GM12891 (cell line): Measurements from ENCODE around the gene GREM2.

ENCODE experiments used
- POLR2A ChIP-seq: IDR thresholded peaks from 2 replicates; pipeline ENCODE4 v1.6.1; 2011; ENCODE audit warnings: low read depth, low read length, control low read depth
- POLR2AphosphoS5 ChIP-seq: IDR thresholded peaks from 2 replicates; pipeline ENCODE4 v1.6.1; 2011; ENCODE audit warnings: low read depth, low read length, control low read depth
- SPI1 ChIP-seq: IDR thresholded peaks from 2 replicates; pipeline ENCODE4 v1.6.1; 2011; ENCODE audit warnings: low read depth, low read length, control low read depth
- TAF1 ChIP-seq: IDR thresholded peaks from 2 replicates; pipeline ENCODE4 v1.6.1; 2011; ENCODE audit warnings: low read depth, low read length, control low read depth

- no peak for TF ChIP-seq POLR2A
- no peak for TF ChIP-seq POLR2AphosphoS5
- TF ChIP-seq TAF1, result no peak
- TF ChIP-seq SPI1, result no peak
Measured at GRCh38 chr1:240462277-240462676, 149.7 kb downstream of the GREM2 start.
